HepG2 (cell line): Measurements from ENCODE around the gene NXN. TPM values are rescaled to one million over a fixed set of nuclear protein-coding genes. Genes with fewer than 3 reads are reported as not detected.
A peak's percentile ranks its signal among the peaks of the same experiment; 100 is the strongest.

Experiments used
- AHR ChIP-seq: IDR thresholded peaks from 2 replicates; pipeline ENCODE4 v1.6.1; 2018; ENCODE audit warnings: missing genetic modification reagents, missing compliant biosample characterization
- ARID4A ChIP-seq: sonication (generic); formaldehyde crosslinking; IDR thresholded peaks from 2 replicates; pipeline ENCODE4 v1.5.0; 2020; ENCODE audit warnings: mild to moderate bottlenecking, missing genetic modification reagents, borderline replicate concordance
- ELF1 ChIP-seq: sonication (generic); formaldehyde crosslinking; IDR thresholded peaks from 2 replicates; pipeline ENCODE4 v1.4.0; 2020; ENCODE audit warnings: missing genetic modification reagents
- EP300 ChIP-seq, 3 experiments: sonication (generic) in 1 of 3; formaldehyde crosslinking in 1 of 3; IDR thresholded peaks; 2 replicates each; pipeline versions ENCODE4 v1.5.1 to v1.6.1; 2011 to 2020; ENCODE audit warnings: low read depth in 2 of 3, low read length in 2 of 3, borderline replicate concordance in 1 of 3, improper control_type of control experiment in 1 of 3, mild to moderate bottlenecking in 1 of 3, missing genetic modification reagents in 1 of 3, moderate library complexity in 1 of 3
- HDAC2 ChIP-seq: sonication (generic); formaldehyde crosslinking; IDR thresholded peaks from 2 replicates; pipeline ENCODE4 v1.4.0; 2020; ENCODE audit warnings: missing genetic modification reagents
- JUN ChIP-seq: sonication (generic); formaldehyde crosslinking; IDR thresholded peaks from 2 replicates; pipeline ENCODE4 v1.4.0; 2020; ENCODE audit warnings: mild to moderate bottlenecking, missing genetic modification reagents
- KLF16 ChIP-seq, 2 experiments: sonication (generic) in 1 of 2; formaldehyde crosslinking in 1 of 2; IDR thresholded peaks; 2 replicates each; pipeline versions ENCODE4 v1.6.1 to v1.8.0; 2016 to 2023; ENCODE audit warnings: missing genetic modification reagents in 2 of 2, missing compliant biosample characterization in 1 of 2
- MBD4 ChIP-seq: IDR thresholded peaks from 2 replicates; pipeline ENCODE4 v1.6.1; 2012; ENCODE audit warnings: low read length, inconsistent platforms, borderline replicate concordance
- MED1 ChIP-seq: sonication (generic); formaldehyde crosslinking; IDR thresholded peaks from 2 replicates; pipeline ENCODE4 v1.4.0; 2020; ENCODE audit warnings: missing genetic modification reagents
- POLR2A ChIP-seq, 2 experiments: IDR thresholded peaks; 2 replicates each; pipeline ENCODE4 v1.6.1; 2011; ENCODE audit warnings: low read depth in 2 of 2, low read length in 2 of 2, mild to moderate bottlenecking in 1 of 2, moderate library complexity in 1 of 2; ENCODE audit not compliant: insufficient read depth in 1 of 2
- SALL1 ChIP-seq: sonication (generic); formaldehyde crosslinking; IDR thresholded peaks from 2 replicates; pipeline ENCODE4 v1.8.0; 2022; ENCODE audit warnings: mild to moderate bottlenecking, missing genetic modification reagents
- SOX6 ChIP-seq, 2 experiments: fragments of 450-650 bp in 1 of 2; sonication (generic) in 1 of 2; formaldehyde crosslinking in 1 of 2; IDR thresholded peaks; 2 replicates each; pipeline versions ENCODE4 v1.4.0 to v1.6.1; 2017 to 2020; ENCODE audit warnings: antibody characterized with exemption in 1 of 2, mild to moderate bottlenecking in 1 of 2, missing genetic modification reagents in 1 of 2
- ZBTB38 ChIP-seq: sonication (generic); formaldehyde crosslinking; IDR thresholded peaks from 2 replicates; pipeline ENCODE4 v1.5.1; 2020; ENCODE audit warnings: mild to moderate bottlenecking, missing genetic modification reagents
- ZFP91 ChIP-seq: sonication (generic); formaldehyde crosslinking; IDR thresholded peaks from 2 replicates; pipeline ENCODE4 v1.9.0; 2022; ENCODE audit warnings: missing genetic modification reagents, mild to moderate bottlenecking, borderline replicate concordance
- ZHX1 ChIP-seq: sonication (generic); formaldehyde crosslinking; IDR thresholded peaks from 2 replicates; pipeline ENCODE4 v1.8.1; 2022; ENCODE audit warnings: low read depth, mild to moderate bottlenecking, missing genetic modification reagents
- ZNF12 ChIP-seq: sonication (generic); formaldehyde crosslinking; IDR thresholded peaks from 2 replicates; pipeline ENCODE4 v1.5.0; 2020; ENCODE audit warnings: missing genetic modification reagents
- ZNF124 ChIP-seq: sonication (generic); formaldehyde crosslinking; IDR thresholded peaks from 2 replicates; pipeline ENCODE4 v1.4.0; 2020; ENCODE audit warnings: missing genetic modification reagents
- ZNF292 ChIP-seq: sonication (generic); formaldehyde crosslinking; IDR thresholded peaks from 2 replicates; pipeline ENCODE4 v1.8.1; 2022; ENCODE audit warnings: mild to moderate bottlenecking, low read depth, missing genetic modification reagents, borderline replicate concordance
- ZNF333 ChIP-seq: sonication (generic); formaldehyde crosslinking; IDR thresholded peaks from 2 replicates; pipeline ENCODE4 v1.4.0; 2020; ENCODE audit warnings: mild to moderate bottlenecking, missing genetic modification reagents, borderline replicate concordance
- ZNF350 ChIP-seq: sonication (generic); formaldehyde crosslinking; IDR thresholded peaks from 2 replicates; pipeline ENCODE4 v1.4.0; 2020; ENCODE audit warnings: mild to moderate bottlenecking, low read depth, missing genetic modification reagents, borderline replicate concordance
- ZNF446 ChIP-seq: sonication (generic); formaldehyde crosslinking; IDR thresholded peaks from 2 replicates; pipeline ENCODE4 v1.5.0; 2020; ENCODE audit warnings: mild to moderate bottlenecking, missing genetic modification reagents
- ZNF850 ChIP-seq: sonication (generic); formaldehyde crosslinking; conservative IDR thresholded peaks from 2 replicates; pipeline ENCODE4 v1.9.0; 2021; ENCODE audit warnings: mild to moderate bottlenecking, missing genetic modification reagents
- polyA plus RNA-seq, 8 experiments: library from polyadenylated mRNA; depleted of rRNA in 3 of 8; stranded (reverse) in 7 of 8; unstranded in 1 of 8; fragments of >200 nt; fragmentation: Illumina TruSeq in 4 of 8; extraction: Trizol in 4 of 8; gene quantifications; 2 replicates each; pipeline versions ENCODE4 v1.2.1 to v1.2.3, GENCODE V29; 2011 to 2016; ENCODE audit warnings: low read depth in 4 of 8, missing spikeins in 1 of 8, mixed read lengths in 1 of 8; ENCODE audit not compliant: insufficient read depth in 1 of 8
- total RNA-seq, 5 experiments: library from RNA; depleted of rRNA; stranded (reverse); fragments of >200 nt; fragmentation: Illumina TruSeq; extraction: Trizol; gene quantifications; 2 replicates each; pipeline ENCODE4 v1.2.3, GENCODE V29; 2016; ENCODE audit warnings: low read depth in 1 of 5

NXN gene
- total and polyA plus RNA-seq, 2 of the 13 experiments (the other 11 are each of a cell fraction or from before 2014, with no cell fraction given), result 22.2 to 24.3 TPM

- TF ChIP-seq ARID4A (CRISPR knock-in tag), result peak; percentile 24; the same call in 1 of the 2 replicates
- no peak for TF ChIP-seq ZNF124
- no peak for TF ChIP-seq JUN (CRISPR knock-in tag)
- no peak for TF ChIP-seq ELF1 (CRISPR knock-in tag)
- peak in 1 of 2 experiments; percentile 41; a peak in 2 of 4 replicates for TF ChIP-seq EP300 (IDR thresholded peaks at IDR 0.05; ENCODE audit: low read depth in 2 of 2, low read length in 2 of 2)
- TF ChIP-seq EP300 (CRISPR knock-in tag; IDR thresholded peaks at IDR 0.05; ENCODE audit: borderline replicate concordance), result 0 out of 2 replicates have a peak, but pooled peaks have one; percentile 47
- TF ChIP-seq SALL1 (CRISPR knock-in tag), result 0 out of 2 replicates have a peak, but pooled peaks have one; percentile 50
- no peak for TF ChIP-seq AHR
- no peak for TF ChIP-seq ZNF850
- peak; percentile 59 for TF ChIP-seq HDAC2 (CRISPR knock-in tag)
- TF ChIP-seq POLR2A (IDR thresholded peaks at IDR 0.05; ENCODE audit: insufficient read depth in 1 of 2, low read depth in 2 of 2, low read length in 2 of 2), result no peak
- no peak for TF ChIP-seq ZNF350
- no peak for TF ChIP-seq ZNF446 (CRISPR knock-in tag)
- TF ChIP-seq SOX6 (IDR thresholded peaks at IDR 0.05), result no peak
- TF ChIP-seq SOX6 (CRISPR knock-in tag; IDR thresholded peaks at IDR 0.05), result peak; percentile 79
- no peak for TF ChIP-seq MED1 (CRISPR knock-in tag)
- TF ChIP-seq KLF16 (CRISPR knock-in tag; IDR thresholded peaks at IDR 0.05), result no peak
- TF ChIP-seq ZHX1 (CRISPR knock-in tag), result peak; percentile 61; the same call in 1 of the 2 replicates
- peak; percentile 45; the same call in 1 of the 2 replicates for TF ChIP-seq ZNF292 (CRISPR knock-in tag)
- TF ChIP-seq ZBTB38, result peak; percentile 67; the same call in 1 of the 2 replicates
- TF ChIP-seq ZNF12 (CRISPR knock-in tag), result peak; percentile 97
- no peak for TF ChIP-seq MBD4
- no peak for TF ChIP-seq ZFP91 (CRISPR knock-in tag)
- TF ChIP-seq ZNF333 (CRISPR knock-in tag), result no peak
These were observed 44.1 kb downstream of the NXN start (continued) for GRCh38 chr17:935485-935884.
